PC-9 (cell line): ENCODE results near the gene MASP2.

Experiments used
- CTCF ChIP-seq: fragments of 200-600 bp; sonication (generic); conservative IDR thresholded peaks from 2 replicates; pipeline ENCODE4 v1.6.1; 2017; ENCODE audit warnings: mixed run types, antibody characterized with exemption, mild to moderate bottlenecking, moderate library complexity
- EZH2 ChIP-seq: fragments of 200-600 bp; sonication (generic); IDR thresholded peaks from 2 replicates; pipeline ENCODE4 v1.8.0; 2017; ENCODE audit warnings: antibody characterized with exemption, low read depth

GRCh38 chr1:11030865-11031264 lies 16.2 kb downstream of the MASP2 start:
- TF ChIP-seq EZH2 (no peak), CTCF (no peak)
